ENCODE data around the gene GRIP2.
A peak's percentile ranks its signal among the peaks of the same experiment; 100 is the strongest.

The GRIP2 gene

DNA sequence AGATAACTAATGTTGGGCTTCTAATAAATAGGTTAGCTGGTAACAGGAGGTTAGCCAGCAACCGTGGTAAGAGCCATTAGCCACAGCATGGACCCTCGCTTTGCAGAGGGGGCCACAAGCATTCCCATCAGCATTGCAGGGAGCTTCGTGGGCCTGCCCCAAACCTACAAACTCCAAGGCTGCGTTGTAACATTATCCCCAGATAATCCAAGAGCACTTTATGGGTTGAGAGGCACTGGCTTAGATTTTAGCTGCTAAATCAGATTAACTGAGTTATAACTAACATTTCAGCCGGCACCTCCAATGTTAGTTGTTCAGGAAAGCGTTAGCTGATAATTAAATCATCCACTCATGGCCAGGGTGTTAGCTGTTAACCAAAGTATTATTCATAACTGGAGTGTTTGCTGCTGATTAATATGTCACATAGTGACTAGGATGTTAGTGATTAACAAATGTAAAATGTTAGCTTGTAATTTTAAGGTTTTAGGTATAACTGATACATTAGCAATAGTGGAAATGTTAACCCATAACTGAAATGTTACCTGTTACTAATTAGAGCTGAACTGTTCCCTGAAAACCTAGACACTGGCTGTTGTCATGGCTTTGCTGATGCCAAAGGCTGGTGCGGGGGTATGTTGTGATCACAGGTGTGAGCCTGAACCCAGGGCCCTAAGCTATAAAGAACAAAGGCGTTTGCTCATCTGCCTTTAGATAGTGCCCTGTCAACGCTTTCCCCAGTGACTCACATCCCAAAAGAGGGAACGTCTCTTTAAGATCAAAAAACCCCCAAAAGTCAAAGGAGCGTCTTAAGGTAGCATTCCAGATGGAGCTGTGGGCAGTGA, 81.5 kb downstream of the GRIP2 start:
- no peak for FAIRE-seq

DNA sequence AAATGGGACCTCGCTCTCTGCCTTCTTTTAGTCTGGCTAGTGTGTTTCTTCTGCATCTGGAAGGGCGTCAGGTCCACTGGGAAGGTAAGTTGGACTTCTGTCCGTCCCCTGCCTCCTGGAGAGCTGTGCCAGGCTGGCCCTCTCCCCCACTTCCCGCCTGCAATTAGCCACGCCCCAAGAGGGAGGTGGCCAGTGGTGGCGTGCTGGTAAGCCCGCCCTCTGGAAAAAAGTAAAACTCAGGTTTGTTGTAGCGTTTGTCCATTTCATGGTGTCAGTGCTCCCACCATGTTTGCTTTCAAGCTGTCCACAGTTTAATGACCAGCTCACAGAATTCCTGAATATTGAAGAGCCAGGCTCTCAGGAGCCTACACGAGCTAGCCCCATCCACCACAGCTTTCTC, 82.1 kb downstream of the GRIP2 start:
- FAIRE-seq (no peak), DNase-seq (ENCODE audit: insufficient read length, low spot score) (no peak)
- TF ChIP-seq POLR2A (IDR thresholded peaks at IDR 0.05; ENCODE audit: low read depth, low read length) = no peak

More for the DNA sequence above, 81.5 kb downstream of the GRIP2 start:
- DNase-seq (ENCODE audit: insufficient read length, low spot score) = no peak
- TF ChIP-seq POLR2A (IDR thresholded peaks at IDR 0.05; ENCODE audit: low read depth, low read length) = no peak

DNA sequence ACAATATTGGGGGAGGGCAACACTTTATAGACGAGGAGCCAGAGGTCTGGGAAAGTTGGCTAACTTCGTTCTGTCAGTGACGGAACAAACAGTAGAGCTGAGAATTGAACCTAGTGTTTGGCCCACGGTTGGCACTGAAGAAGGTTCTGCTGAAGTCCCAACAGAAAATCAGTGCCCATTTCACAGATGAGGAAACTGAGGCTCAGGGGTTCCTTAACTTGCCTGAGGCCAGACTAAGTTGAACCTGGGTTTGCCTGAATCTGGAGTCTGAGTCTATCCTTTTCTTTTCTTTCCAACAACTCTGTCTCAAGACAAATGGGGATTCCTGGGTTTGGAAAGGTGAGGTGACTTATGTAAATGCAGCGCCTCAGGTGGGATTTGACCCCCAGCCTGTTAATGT, 82.7 kb downstream of the GRIP2 start:
- DNase-seq (ENCODE audit: insufficient read length, low spot score) (no peak), FAIRE-seq (no peak)
- no peak for TF ChIP-seq POLR2A (IDR thresholded peaks at IDR 0.05; ENCODE audit: low read depth, low read length)

DNA sequence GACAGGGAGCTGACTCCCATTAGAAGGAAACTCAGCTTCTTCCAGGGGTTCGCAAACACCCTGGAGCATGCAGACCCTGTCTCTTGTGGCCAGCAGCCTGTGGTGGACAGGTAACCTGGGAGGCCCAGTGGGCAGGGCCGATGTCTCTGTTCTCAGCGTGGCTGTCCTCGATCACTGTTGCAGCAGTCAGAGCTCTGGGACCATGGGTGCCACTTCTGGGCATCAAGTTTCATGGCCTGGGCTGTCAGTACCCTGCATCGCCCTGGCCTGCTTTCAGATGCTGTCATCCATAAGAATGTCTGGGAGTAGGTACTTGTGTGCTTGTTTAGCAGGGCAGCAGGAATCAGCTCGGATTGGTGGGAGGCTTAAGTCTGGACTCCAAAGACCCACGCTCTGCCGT, 83.3 kb downstream of the GRIP2 start:
- no peak for FAIRE-seq

DNA sequence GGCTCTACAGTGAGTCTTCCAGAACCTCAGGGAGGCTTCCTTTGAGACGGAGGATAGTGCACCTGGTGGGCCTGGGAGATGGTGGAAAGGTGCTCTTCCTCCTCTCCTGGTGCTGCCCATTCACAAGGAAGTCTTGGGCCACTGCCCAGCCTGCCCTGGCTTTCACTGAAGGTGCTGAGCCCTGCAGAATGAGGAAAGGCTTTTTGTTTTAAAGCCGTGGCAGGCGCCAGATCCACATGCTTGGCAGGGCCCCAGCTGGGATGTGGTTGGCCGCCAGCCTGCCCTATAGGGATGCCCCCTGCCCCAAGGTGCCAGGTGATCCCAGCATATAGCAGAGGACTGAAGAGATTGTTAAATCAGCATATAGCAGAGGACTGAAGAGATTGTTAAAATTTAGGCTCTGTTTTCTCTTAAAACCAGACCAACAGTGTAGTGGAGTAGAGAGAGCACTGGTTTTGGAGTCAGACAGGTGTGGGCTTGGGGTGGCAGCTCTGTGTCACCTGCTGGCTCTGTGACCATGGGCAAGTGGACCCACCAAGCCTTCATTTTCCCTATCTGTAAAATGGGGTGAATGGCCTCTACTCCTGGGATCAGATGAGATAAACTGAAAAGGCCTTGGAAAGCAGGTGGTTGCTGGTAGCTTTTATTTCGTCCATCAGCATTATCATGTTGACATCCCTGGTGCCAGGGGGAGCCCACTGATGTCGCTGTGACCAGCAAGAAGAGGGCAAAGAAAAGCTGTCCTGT, 84.4 kb downstream of the GRIP2 start:
- DNase-seq (ENCODE audit: insufficient read length, low spot score) (no peak), FAIRE-seq (no peak)
- TF ChIP-seq POLR2A (IDR thresholded peaks at IDR 0.05; ENCODE audit: low read depth, low read length) = no peak

More for the DNA sequence above, 83.3 kb downstream of the GRIP2 start:
- DNase-seq (ENCODE audit: insufficient read length, low spot score) = no peak
- no peak for TF ChIP-seq POLR2A (IDR thresholded peaks at IDR 0.05; ENCODE audit: low read depth, low read length)

DNA sequence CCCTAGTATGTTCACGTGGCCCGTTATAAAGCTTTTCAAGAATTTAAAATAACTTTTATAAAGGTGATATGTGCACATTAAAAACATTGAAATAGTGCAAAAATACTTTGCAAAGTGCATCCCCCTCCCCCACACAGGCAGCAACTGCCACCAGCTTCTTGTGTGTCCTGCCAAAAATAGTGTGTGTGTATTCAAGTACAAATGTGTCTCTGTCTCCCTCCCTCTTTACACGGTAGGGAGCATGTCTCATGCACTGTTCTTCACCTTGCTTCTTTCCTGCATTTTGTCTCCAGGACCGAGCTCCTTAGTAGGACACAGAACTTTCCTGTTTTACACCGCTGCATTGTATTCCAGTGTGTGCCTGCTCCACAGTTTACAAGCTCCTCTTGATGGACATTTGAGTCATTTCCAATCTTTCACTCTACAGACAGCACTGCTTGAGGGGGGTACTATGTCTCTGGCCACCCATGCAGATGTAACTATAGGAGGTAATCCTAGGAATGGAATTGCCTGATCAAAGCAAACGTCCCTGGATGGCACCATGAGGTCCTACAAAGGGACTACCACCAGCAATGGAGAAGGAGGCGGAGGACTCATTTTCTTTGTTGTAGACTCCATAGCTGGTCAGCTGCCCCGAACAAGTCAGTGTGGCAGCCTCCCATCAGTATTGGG, 85.4 kb downstream of the GRIP2 start:
- TF ChIP-seq POLR2A (IDR thresholded peaks at IDR 0.05; ENCODE audit: low read depth, low read length) = no peak
- no peak for FAIRE-seq

DNA sequence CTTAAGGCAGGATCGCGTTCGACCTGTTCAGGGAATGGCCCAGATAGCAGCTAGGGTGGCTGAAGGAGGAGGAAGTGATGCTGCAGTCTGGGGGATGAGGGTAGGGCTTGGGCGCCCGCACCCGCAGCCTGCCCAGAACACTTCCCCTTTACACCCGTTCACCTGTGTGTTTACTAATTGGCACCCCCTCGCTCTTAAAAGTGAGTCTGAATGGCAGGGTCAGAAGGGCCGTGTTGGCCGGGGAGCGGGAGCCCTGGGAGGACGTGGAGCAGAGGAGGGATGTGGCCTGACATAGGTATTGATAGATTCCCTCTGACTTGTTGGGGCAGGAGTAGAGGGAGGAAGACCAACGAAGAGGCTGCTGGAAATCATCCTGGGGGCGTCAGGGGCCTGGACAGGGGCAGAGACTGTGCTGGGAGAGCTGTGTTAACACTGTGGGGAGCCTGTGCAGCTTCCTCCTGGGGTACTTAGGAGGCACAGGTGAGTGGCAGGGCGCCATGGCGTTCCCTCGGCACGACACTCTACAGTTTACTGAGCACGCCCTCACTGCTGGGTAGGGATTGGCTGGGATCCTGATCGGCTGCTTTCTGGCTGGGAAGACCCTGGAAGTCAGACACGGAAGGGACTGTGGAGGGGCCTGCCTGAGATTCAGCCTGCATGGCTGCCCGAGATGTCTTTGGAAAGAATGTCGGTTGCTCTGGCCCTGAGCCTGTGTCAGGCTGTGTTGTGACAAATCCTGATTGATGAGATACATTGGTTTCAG, 86.1 kb downstream of the GRIP2 start:
- TF ChIP-seq POLR2A (IDR thresholded peaks at IDR 0.05; ENCODE audit: low read depth, low read length) = no peak
- DNase-seq (ENCODE audit: insufficient read length, low spot score) (no peak), FAIRE-seq (no peak)

More for the DNA sequence above, 85.4 kb downstream of the GRIP2 start:
- DNase-seq (ENCODE audit: insufficient read length, low spot score) = no peak

DNA sequence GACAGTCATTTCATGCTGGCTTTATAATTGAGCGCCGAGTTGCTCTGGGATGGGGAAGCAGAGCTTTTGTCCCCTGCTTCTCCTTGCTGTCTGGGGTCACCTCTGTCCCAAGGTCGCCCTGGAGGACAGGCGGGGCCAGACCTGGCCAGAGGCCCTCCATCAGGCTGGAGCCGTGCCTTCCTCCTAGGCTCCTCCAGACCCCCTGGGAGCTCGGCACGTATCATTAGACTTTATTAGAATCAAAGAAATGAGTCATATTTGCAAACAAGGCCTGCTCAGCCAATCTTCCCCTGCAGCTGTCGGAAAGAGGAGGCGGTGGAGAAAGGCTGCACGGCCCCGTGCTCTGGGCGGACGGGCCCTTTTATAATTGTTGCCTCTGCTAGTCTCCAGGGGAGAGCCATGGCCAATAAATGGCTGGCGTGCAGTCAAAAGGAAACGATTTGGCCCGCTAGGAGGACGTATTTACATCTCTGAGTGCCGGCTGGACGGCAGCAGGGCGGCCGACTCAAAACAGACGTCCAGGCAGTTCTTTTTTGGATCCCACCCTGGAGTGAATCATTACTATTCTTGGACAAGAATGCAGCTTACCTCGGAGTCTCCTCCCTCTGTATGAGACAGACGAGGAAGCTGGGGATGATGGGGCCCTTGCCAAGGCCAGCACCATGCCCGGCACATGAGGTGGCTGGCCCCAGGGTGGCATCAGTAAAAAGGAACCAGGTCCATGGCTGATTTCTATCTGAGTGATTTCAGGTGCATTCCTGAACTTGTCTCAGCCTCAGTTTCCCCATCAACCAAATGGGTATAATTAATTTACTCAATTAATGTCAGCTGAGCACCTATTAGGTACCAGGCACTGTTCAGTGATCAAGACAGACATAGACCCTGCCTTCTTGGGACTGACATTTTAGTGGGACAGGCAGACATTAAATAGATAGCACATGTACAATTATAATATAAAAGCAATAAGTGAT, 87.1 kb downstream of the GRIP2 start:
- FAIRE-seq (peak; percentile 11), DNase-seq (ENCODE audit: insufficient read length, low spot score) (peak; percentile 85)
- no peak for TF ChIP-seq POLR2A (IDR thresholded peaks at IDR 0.05; ENCODE audit: low read depth, low read length)

DNA sequence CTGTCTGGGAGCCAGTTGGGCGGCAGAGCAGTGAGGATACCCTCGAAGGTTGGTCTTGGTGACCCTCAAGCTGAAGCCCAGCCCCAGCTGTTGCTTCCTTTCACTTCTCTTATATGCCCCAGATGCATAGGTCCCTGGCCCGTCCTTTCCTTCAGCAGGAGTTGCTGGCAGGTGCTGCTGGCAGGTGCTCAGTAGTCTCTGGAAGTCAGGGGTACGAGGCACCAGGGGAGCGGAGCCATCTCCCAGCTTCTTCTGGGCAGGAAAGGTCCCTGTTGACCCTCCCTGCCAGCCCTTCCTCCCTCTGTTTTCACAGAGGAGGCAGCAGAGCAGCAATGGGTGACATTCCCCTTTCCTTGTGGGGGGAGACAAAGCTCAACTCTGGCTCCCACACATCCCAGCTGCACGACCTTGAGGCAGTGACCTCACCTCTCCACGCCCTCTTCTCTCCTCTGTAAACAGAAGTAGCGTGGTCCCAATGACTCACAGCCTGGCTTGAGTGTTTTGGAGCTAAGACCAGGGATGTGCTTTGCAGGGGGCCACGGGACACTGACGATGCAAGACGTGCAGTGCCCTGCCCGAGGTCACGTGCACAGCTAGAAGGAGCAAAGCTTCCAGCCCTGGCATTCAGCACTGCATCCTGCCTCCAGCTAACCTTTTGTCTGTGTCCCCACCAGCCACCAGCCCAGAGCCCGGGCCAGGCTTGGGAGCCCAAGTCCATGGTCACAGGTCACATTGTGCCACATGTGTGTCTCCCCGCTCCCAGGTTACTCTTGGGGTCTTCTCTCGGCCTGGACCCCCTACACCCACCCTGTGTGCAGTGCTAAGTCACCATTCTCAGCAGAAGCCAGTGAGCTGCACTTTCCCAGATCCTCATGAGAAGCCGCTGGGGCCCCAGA, 88.0 kb downstream of the GRIP2 start:
- DNase-seq (ENCODE audit: insufficient read length, low spot score) = peak; percentile 84
- FAIRE-seq = peak; percentile 36
- TF ChIP-seq POLR2A (IDR thresholded peaks at IDR 0.05; ENCODE audit: low read depth, low read length) = no peak

DNA sequence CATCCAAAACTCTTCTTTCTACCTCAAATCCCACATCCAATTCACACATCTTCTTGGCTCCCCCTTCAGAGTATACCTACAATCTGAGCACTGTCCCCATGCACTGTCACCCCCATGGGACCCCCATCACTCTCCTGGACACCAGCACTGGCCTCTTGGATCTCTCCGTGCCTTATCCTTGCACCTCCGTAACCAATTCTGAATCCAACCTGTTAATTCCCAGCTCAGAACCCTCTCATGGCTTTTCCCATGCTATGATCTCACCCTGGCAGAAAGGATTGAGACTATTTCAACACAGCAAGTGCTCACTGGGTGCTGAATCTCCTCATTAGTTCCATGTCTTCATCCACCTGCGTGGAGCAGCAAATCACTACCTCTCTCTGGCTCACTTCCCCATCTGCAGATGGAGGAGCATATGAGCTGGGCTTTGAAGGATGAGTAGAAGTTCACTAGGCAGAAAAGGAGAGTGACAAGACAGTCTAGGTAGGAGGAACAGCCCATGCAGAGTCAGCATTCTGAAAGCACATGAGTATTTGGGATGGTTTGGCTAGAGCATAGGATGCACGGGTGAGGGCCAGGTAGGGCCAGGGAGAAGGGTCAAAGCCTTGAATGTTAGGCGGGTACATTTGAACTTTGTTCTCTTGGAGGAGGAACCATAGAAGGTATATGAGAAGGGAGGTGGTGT, 89.1 kb downstream of the GRIP2 start:
- FAIRE-seq (no peak), DNase-seq (ENCODE audit: insufficient read length, low spot score) (no peak)
- TF ChIP-seq POLR2A (IDR thresholded peaks at IDR 0.05; ENCODE audit: low read depth, low read length) = no peak

DNA sequence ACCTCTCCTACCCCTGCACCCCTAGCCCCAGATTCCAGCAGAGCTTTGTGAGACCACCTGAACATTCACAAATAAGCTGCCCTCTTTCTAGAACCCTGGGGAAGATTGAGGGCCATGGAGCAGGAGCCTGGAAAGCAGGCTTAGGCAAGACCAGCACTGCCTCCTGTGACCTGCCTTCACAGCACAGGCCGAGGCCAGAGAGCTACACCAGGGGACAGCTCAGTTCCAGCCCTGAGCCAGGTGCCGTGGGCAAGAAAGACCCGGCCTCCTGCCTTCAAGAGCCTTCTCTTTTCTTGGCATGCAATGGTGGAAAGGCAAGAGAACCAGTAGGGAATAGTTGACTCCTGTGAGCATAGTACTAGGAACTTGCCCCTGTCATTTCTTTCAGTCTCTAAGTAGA, 89.6 kb downstream of the GRIP2 start:
- FAIRE-seq = no peak
- no peak for DNase-seq (ENCODE audit: insufficient read length, low spot score)

More for the DNA sequence above, 89.6 kb downstream of the GRIP2 start:
- no peak for TF ChIP-seq POLR2A (IDR thresholded peaks at IDR 0.05; ENCODE audit: low read depth, low read length)

Data from H54 (cell line).